GM18873 (cell line): ENCODE results near the gene SLIT3.
"Not testable (repeated sequence)": the region's sequence is repeated elsewhere in the genome, so short reads cannot be mapped to it uniquely, and the experiment has no call there.

Experiments
- ATAC-seq: cut with Tn5 transposase; IDR thresholded peaks from one replicate; pipeline ENCODE4 v1.9.1; 2021; ENCODE audit warnings: mild to moderate bottlenecking, moderate library complexity, moderate number of reproducible peaks; ENCODE audit not compliant: unreplicated experiment, low FRiP score

The SLIT3 gene

DNA sequence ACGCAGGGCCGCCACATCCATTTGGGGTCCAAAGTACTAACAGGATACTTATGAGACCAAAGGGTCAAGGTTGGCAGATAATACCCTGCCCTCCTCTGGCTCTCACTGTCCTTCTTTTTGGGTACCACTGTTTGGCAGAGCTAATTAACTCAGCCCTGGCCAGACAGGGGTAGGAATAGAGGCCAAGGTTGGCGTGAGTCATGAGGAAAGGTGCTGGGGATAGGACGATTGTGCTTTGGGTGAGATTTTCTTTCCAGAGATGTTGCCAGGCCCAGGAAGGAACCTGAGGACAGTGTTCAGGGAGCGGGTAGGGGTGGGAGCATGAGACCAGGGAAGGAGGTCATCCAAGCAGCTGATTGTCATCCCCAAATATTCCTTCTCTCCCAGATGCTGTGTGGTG lies 529.9 kb downstream of the SLIT3 start:
- no peak for ATAC-seq

DNA sequence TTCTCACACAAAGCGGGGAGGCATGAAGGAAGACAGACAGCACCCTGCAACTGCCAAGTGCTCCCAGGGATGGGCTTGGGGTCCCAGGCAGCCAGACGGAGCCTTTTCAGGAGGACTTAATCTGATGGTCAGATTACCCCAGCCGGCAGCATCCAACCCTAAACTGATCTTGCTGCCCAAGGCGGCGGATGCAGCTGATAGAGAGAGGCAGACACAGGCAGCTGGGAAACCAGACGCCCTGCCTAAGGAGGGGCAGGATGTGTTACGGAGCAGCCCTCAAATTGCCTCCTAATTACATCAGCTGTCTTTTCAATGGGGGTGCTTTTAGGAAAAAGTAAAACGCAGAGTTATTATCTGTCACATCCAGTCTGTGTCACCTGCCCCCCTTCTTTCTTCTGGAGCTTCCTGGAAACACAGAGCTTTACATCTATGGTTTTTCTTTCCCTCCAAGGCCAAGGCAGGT lies 530.9 kb downstream of the SLIT3 start:
- ATAC-seq = no peak

DNA sequence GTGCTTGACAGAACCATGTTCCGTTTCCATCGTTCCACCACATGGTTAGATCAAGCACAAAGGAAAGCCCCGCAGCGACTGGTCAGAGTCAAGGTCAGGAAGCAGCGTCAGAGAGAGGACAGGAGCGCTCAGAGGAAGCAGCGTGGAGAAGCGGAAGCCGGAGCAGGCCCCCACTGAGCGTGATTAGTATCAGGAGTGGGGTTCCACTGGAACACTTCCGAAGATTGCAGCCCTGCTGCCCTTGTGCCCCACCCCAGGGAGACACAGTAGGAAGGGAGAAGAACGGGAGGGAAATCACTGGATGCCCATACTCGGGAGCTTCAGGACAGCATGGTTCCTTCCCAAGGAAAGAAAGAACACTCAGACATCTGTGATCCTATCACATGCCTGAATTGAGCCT lies 532.8 kb downstream of the SLIT3 start:
- no peak for ATAC-seq

DNA sequence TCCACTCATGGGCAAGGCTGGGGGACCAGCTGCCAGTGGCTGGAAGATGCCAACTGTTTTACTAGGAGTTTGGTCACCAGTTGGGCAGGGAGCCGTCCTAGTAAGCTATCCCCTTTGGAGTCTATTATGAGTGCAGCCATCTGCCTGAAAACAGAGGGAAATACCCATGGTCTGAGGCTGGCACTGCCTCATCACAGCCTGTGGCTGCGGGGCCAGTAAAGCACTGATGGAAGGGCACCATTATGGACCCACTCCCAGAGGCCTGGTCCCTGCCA lies 534.6 kb downstream of the SLIT3 start:
- ATAC-seq = no peak

DNA sequence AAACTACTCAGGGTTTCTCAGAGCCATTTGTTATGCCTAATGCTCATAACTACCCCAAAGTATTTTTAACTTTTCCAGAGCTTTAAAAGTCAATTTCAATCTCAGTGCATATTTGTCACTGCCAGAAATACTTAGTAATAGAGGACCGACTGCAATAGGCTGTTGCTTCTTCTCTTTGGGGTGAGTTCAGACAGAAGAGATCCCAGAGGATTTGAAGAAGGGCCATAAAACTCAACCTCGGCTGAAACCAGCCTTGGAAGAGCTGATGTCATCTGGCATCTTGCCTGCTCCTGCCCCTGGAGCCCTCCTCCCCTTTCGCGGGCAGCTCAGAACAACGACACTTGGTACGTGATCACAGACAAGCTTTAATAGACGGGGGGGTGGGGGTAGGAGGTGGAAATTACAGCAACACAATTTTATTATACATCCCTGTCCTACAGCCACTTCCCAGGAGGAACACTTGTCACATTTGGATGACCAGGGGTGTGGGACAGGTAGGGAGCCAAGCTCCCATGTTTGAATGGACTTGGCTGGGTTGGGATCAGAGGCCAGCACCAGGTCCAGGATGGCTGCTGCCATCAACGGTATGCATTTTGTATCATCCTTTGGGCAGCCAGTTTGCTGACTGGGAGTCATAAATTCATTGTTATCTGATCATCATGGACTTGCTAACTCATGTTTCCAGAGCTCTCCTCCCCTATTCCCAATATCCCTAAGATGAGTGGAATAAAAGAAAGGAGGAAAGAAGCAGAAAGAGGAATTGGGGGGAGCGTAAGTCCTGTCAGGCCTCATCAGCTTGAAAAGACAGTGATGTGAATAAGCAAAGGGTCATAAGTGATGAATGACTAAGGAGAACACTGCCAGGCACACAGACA lies 535.2 kb downstream of the SLIT3 start:
- ATAC-seq = no peak

DNA sequence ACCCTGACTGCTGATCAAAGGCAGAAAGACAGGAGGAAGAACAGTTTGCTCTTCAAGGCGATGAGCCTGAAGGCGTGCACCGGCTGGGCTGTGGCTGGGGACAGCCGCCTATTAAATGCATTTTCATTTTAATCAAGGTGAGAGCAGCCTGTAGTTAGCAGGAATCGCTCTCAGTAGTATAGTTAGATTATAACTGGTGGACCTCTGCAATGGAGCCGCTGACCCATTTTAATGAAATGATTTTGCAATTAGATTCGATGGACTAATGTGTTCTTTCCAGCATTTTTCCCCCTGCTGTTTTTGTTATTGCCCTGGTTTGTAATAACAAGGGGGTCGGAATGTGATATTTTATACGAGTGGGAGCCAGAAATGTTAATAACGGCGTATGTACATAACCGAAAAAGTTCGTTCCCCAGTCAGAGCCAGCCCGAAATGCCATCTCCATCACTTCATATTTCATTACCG lies 535.8 kb downstream of the SLIT3 start:
- ATAC-seq = no peak

DNA sequence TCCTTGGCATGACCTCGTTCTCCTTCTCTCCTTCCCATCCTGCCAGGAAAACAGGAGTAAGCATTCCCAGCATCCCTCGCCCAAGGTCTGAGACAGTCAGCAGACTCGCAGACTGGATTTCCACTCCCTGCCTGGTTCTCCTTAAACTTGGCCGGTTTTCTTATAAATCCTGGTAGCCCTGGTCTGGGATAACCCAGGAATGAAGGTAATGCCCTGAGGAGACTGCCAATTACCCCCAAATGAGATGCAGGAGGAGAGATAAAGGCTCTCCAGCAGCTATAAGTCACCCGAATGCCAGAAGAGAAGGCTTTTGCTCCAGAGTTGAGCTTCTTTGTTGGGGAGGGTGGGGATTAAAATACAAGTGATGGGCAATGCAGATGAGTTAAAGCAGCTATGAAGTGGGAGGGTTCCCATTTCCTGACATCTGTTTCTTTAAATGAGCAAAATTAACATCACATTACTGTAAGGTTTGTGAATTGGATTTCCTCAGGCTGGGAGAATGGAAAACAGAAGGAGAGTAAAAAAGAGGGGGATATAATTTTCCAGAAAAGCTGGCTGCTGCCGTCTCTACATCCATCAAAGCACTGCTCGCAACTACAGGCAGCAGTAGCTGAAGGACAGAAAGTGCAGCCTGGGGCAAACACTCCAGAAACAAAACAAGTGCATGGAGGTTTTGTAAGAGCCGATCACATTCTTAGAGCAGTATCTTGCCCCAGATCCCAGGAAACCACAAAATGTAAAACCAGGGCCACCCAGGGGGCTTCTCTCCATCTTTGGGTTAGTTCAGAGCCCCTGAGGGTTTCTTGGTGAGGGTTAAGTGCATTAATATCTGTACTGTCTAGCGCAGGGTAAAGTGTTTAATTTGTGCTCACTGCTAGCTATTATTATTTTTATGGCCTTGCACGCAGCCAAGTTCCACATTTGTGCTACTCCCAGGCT lies 544.2 kb downstream of the SLIT3 start:
- no peak for ATAC-seq

DNA sequence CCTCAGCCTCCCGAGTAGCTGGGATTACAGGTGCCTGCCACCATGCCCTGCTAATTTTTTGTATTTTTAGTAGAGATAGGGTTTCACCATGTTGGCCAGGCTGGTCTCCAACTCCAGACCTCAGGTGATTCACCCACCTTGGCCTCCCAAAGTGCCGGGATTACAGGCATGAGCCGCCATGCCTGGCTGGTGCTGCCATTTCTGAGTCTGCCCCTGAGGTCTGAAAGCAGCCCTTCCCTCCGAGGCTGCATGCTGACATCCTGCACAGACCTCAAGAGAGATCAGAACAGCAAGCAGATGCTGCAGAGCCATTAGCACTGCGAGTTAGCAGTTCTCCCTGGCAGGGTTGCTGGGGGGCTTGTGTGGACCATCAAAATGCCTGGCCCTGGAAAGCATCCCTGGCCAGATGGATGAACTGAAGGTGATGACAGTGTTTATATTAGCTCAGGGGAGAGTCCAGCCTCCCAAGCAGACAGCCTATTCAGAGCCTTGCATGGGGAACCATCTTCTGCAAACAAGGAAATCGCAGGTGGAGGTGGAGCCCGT lies 545.3 kb downstream of the SLIT3 start:
- ATAC-seq = no peak

DNA sequence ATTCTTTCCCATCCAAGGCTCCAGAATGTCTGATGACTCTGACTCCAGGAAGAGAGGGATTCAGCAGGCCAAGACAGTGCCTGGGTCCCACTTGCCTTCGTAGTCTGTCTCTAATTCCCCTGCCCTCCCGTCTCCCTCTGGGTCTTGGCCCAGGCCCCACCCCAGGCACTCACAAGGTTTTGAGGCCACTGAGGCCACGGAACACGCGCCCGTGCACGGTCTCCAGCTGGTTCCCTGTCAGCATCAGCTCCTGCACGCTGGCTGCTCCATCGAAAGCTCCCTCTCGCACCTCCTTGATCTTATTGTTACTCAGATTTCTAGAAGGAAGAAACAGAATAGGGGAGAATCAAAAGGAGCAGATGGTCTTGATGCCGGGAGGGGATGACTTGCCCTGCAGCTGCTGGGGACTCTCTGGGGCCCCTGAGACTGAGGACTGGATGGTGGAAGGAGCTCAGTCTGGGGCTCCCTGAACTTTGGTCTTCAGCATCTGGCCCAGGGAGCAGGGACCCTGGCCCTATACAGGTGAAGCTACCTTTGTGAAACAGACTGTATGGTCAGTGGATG lies 547.2 kb downstream of the SLIT3 start:
- ATAC-seq = no peak

DNA sequence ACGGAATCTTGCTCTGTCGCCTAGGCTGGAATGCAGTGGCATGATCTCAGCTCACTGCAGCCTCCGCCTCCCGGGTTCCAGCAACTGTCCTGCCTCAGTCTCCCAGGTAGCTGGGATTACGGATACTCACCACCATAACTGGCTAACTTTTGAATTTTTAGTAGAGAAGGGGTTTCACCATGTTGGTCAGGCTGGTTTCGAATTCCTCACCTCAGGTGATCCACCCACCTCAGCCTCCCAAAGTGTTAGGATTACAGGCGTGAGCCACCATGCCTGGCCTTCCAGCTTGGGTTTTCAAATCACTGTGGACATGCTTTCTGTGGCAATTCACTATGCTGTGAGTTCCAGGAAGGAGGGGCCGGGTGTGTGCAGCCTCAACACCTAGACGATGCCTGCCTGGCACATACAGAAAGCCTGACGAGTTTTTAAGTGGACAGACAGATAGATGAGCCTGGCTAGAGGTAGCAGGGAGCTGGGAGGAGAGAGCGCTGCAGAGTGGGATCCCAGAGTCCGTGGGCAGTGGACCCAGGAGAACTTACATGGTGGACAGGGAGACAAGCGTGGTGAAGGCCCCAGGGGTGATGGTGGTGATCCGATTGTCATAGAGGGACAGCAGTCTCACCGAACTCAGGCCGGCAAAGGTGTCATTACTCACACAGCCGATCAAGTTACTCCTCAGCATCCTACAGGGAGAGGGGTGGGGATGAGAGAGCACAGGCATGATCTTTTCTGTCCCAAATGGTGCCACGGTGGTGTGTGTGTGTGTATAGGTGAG lies 548.3 kb downstream of the SLIT3 start:
- ATAC-seq = no peak

DNA sequence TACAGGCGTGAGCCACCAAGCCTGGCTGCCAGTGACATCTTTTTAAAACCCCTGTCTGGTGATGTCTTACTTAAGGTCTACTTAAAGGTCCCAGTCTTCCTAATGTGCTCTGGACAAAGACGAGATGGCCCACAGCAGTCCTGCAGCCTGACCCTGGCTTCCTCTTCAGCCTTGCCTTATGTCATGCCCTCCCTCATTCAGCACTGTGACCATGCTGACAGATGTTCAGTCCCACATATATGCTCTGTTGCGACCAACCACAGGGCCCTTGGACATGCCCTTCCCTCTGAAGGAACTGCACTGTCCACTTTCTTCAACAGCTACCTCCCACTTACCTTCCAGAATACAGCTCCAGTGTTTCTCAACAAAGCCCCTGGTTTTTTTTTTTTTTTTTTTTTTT lies 548.9 kb downstream of the SLIT3 start:
- ATAC-seq = no peak

DNA sequence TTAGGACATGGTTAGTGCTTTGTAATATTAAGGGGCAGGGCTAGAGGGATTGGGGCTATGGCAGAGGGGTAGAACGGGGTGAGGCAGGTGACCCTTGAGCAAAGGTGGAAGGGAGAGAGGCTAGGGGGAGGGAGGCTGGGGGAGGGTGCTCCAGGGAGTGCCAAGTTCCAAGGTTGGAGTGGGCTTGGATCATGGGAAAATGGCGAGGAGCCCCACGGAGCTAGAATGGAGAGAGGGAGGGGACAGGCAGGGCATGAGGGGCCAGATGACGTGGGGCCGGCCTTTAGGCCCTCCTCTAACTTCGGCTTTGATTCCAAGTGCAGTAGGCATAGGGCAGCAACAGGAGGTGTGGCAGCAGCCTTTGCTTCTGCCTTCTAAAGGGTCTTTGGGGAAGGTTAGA lies 550.0 kb downstream of the SLIT3 start:
- no peak for ATAC-seq

DNA sequence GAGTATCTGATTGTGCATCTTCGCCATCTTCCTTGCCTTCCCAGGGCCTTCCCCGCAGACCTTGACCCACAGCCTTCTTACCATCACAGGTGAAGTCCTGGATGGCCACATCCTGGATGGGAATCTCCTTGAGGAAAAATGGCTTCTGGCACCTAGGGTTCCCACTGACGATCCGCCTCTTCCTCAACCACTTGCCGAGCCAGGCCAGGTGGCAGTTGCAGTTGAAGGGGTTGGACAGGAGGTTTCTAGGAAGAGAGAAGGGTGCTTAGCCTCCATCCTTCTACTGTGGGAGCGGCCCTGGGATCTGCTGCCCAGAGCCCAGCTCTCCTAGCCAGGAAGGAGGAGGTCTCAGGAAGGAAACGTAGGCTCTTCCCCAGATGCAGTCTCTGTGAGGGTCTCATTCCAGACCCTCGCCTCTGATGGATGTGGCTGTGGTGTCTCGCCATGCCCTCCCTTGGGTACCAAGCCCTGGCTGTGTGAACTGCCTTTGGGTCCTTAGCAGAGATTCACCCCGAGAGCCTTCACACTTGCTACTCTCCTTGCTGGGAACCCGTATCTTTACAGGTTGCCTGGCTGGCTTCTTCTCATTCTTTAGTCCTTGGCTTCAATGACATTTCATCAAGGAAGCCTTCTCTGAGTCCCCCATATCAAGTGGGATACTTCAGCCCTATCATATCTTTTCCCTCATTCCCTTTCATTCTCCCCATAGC lies 551.4 kb downstream of the SLIT3 start:
- ATAC-seq = no peak

DNA sequence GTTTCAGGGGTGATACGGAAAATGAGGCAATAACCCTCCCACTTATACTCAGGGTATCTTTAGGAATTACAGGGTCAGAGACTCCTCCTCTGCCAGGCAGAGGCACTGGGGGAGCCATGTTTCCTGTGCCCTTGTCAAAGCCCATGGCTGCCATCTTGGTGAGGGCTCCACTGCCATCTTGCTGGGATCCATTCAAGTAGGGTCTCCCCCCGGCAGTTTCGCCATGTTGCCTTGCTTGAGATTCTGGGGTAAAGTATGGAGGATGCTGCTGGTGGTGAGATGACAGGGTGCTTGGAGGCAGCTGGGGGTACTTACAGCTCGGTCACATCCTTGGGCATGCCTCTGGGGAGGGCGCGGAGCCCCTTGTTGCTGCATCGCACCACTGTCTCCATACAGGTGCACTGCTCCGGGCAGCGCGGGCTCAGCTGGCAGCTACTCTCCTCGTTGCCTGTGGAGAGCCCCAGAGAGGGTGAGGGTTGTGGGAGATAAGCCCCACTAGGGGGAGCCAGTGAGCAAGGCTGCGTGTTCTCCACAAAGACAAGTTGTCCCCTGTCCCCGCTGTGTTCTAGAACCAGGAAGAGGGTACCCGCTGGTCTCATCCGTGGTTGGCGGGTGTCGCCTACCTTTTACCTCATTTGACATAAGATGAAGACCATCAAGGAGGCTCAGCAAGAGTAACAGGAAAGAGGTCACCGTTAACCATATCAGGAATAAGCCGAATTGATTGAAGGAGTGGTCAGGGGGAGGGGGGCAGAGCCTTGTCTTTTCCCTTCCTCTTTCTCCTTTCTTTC lies 552.8 kb downstream of the SLIT3 start:
- no peak for ATAC-seq

DNA sequence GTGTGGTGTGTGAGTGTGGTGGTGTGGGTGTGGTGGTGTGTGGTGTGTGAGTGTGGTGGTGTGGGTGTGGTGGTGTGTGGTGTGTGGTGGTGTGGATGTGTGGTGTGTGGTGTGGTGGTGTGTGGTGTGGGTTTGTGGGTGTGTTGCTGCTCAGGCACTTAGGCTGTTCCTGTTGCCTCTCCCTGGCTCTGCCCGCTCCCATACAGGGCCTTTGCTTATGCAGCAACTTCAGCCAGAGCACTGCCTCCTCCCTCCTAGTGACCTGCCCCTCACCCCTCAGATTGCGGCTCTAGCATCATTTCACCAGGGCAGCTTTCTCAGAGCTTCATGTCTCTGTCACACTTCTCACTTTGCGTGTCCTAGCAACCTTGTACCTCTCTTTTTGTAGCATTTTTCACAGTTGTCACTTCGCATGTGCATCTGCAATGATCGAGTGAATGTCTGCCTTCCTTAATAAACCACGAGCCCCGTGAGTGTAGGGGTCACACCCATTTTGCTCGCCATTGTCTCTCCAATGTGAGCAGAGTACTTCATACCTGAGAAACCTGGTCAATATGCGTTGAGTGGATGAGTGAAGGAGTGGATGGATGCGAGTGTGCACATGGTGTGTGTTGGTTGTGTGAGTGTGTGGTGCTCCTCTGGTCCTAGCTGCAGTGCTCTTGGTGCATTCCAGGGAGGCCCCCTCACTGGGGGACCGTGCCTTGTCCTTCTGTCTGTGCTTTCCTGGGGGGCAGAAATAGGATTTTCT lies 553.9 kb downstream of the SLIT3 start:
- ATAC-seq = no peak

DNA sequence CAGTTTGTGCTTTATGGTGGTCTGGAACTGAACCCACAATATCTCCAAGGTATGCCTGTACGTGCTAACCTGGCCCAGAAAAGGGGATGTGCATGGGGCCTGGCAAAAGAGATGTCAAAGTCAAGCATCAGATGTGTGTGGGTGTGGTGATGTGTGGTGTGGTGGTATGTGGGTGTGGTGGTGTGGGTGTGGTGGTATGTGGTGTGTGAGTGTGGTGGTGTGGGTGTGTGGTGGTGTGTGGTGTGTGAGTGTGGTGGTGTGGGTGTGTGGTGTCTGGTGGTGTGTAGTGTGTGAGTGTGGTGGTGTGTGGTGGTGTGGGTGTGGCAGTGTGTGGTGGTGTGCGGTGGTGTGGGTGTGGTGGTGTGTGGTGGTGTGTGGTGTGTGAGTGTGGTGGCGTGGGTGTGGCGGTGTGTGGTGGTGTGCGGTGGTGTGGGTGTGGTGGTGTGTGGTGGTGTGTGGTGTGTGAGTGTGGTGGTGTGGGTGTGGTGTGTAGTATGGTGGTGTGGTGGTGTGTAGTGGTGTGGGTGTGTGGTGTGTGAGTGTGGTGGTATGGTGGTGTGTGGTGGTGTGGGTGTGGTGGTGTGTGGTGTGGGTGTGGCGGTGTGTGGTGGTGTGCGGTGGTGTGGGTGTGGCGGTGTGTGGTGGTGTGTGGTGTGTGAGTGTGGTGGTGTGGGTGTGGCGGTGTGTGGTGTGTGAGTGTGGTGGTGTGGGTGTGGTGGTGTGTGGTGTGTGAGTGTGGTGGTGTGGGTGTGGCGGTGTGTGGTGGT lies 554.6 kb downstream of the SLIT3 start:
- not testable (repeated sequence) for ATAC-seq

DNA sequence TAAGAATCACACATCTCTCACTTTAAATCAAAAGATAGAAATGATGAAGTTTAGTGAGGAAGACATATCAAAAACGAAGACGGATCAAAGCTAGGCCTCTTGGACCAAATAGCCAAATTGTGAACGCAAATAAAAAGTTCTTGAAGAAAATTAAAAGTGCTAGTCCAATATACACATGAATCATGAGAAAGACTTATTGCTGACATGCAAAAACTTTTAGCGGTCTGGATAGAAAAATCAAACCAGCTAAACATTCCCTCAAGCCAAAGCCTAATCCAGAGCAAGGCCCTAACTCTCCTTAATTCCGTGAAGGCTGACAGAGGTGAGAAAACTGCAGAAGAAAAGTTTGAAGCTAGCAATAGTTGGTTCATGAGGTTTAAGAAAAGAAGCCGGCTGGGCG lies 557.3 kb downstream of the SLIT3 start:
- ATAC-seq = no peak
